Colonic mucosa (tissue), 4 donors: ENCODE measurements around the gene MAN1B1. TPM values are rescaled to one million over a fixed set of nuclear protein-coding genes. Genes with fewer than 3 reads are reported as not detected.

Experiments
- DNase-seq: peaks from one replicate; pipeline ENCODE4 v3.0.0-alpha.2; 2020
- H3K27ac ChIP-seq: fragments of 200-600 bp; one replicate; pipeline ENCODE4 v1.8.0; 2021
- H3K27me3 ChIP-seq: fragments of 200-600 bp; one replicate; pipeline ENCODE4 v1.8.0; 2021
- H3K36me3 ChIP-seq: fragments of 200-600 bp; one replicate; pipeline ENCODE4 v1.8.0; 2021
- H3K4me1 ChIP-seq: fragments of 200-600 bp; one replicate; pipeline ENCODE4 v1.8.0; 2021; ENCODE audit warnings: mild to moderate bottlenecking
- H3K4me3 ChIP-seq: fragments of 200-600 bp; one replicate; pipeline ENCODE4 v1.8.0; 2021
- H3K9ac ChIP-seq, 2 donors: one replicate each; pipeline ENCODE4 v1.7.0; 2013; ENCODE audit warnings: control low read depth in 2 of 2, low read depth in 2 of 2, low read length in 2 of 2
- H3K9me3 ChIP-seq: fragments of 200-600 bp; one replicate; pipeline ENCODE4 v1.8.0; 2021
- intact Hi-C: fragments of 100-400 bp; cut with DNase I; formaldehyde crosslinking; loops from one replicate; pipeline ENCODE4 v1.14.1; 2022
- total RNA-seq, 2 donors: library from RNA; stranded (reverse); fragmentation: NEBNext Ultra II Directional in 1 of 2; extraction: Animal tissue kit (Norgen Biotek cat#: 25700) in 1 of 2; gene quantifications; one replicate each; pipeline ENCODE4 v1.2.1, GENCODE V29; 2021
- TF ChIP-seq, protein P1 (sequence below): fragments of 200-600 bp; IDR thresholded peaks from one replicate; pipeline ENCODE4 v1.8.0; 2022; ENCODE audit warnings: antibody characterized with exemption, mild to moderate bottlenecking
- donor health status: healthy.
- donor health status: DM: no; HTN: no; CAD: no.
- donor health status: DM: no; HTN: no; CAD: no.

The MAN1B1 gene
- total RNA-seq, 2 donors from 2014 or later: 43.5 to 52.6 TPM

DNA sequence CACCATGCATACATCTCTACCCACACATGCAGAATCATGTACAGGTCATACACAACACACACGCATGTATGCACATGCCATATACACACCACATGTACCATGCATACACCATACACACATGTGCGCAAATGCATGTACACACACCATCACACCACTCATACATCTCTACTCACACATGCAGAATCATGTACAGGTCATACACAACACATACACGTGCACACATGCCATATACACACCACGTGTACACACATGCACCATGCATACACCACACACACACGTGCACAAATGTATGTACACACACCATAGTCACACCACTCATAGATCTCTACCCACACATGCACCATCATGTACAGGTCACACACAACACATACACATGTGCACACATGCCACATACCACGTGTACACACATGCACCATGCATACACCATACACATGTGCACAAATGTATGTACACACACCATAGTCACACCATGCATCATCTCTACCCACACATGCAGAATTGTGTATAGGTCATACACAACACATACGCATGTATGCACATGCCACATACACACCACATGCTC is 66.1 kb downstream of the MAN1B1 start:
- H3K27me3 ChIP-seq: peaks cover 25% of the 10 kb centered on the region
- TF ChIP-seq, protein P1, sequence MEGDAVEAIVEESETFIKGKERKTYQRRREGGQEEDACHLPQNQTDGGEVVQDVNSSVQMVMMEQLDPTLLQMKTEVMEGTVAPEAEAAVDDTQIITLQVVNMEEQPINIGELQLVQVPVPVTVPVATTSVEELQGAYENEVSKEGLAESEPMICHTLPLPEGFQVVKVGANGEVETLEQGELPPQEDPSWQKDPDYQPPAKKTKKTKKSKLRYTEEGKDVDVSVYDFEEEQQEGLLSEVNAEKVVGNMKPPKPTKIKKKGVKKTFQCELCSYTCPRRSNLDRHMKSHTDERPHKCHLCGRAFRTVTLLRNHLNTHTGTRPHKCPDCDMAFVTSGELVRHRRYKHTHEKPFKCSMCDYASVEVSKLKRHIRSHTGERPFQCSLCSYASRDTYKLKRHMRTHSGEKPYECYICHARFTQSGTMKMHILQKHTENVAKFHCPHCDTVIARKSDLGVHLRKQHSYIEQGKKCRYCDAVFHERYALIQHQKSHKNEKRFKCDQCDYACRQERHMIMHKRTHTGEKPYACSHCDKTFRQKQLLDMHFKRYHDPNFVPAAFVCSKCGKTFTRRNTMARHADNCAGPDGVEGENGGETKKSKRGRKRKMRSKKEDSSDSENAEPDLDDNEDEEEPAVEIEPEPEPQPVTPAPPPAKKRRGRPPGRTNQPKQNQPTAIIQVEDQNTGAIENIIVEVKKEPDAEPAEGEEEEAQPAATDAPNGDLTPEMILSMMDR: no peak

DNA sequence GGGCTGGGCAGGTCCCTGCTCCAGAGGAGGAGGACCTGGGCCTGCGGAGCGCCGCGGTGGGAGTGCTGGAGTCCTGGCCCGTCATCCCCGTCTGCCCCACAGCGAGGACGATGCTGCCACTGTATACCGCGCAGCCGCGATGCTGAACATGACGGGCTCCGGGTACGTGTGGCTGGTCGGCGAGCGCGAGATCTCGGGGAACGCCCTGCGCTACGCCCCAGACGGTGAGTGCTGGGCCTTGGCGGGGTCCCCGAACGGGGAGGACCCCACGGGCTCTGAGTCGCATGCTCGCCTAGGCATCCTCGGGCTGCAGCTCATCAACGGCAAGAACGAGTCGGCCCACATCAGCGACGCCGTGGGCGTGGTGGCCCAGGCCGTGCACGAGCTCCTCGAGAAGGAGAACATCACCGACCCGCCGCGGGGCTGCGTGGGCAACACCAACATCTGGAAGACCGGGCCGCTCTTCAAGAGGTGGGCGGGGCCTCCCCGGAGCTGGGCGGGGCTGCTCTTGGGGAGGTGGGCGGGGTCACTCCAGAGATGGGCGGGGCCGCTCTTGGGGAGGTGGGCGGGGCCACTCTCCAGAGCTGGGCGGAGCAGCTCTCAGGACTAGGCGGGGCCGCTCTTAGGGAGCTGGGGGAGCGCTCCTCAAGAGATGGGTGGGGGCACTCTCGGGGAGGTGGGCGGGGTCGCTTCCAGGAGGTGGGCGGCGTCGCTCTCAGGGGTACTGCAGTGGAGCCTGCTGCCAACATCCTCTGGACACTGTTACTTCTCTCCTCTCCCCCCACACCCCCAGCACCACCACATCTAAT is 70.0 kb downstream of the MAN1B1 start:
- no peaks in the 10 kb centered on the region for H3K36me3 ChIP-seq
- peak; percentile 61 for DNase-seq
- H3K27ac ChIP-seq: no peak overlapping the region
- no peak overlapping the region for H3K9ac ChIP-seq
- H3K9me3 ChIP-seq: no peaks in the 10 kb centered on the region
- intact Hi-C loops: no loop called here
- no peak overlapping the region for H3K4me3 ChIP-seq
- peaks cover 56% of the 10 kb centered on the region for H3K27me3 ChIP-seq
- TF ChIP-seq, protein P1: no peak
- H3K4me1 ChIP-seq: no peaks in the 10 kb centered on the region

More for the DNA sequence above, 66.1 kb downstream of the MAN1B1 start:
- no peaks in the 10 kb centered on the region for H3K9me3 ChIP-seq
- no peaks in the 10 kb centered on the region for H3K4me1 ChIP-seq
- DNase-seq: no peak
- H3K4me3 ChIP-seq: no peak overlapping the region
- no peak overlapping the region for H3K27ac ChIP-seq
- H3K9ac ChIP-seq: no peak overlapping the region
- H3K36me3 ChIP-seq: no peaks in the 10 kb centered on the region
- intact Hi-C loops: no loop called here

DNA sequence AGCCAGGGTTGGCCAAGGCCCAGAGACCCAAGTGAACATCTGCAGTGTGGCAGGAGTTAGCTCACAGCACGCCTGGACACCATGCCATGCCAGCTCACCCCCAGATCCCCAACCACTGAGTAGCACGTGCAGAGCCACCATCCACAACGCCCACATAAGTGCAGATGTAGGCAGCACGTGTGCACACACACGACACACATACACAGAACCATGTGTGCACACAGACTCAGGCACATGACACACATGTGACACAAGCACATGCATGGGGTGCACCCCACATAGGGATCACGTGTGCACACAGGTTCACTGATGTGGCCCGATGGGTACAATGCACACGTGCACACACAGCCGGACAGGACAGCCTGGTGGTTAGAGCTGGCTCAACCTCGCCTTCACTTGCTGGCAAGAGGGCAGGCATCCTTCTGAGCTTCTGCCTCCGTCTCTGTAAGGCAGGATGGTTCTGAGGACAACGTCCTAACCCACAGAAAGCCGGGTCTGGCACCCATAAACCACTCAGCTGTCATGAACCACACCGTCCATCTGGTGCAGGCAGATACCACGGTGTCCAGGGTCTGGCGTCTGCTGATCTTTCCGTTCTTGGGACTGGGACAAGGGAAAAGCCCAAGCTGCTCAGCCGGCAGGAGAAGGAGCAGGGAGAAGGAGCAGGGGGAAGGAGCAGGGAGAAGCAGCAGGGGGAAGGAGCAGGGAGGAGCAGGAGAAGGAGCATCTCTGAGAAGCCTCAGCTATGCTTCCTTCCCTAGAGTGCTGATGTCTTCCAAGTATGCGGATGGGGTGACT is 71.0 kb downstream of the MAN1B1 start:
- DNase-seq: no peak
- peaks cover 66% of the 10 kb centered on the region for H3K27me3 ChIP-seq

DNA sequence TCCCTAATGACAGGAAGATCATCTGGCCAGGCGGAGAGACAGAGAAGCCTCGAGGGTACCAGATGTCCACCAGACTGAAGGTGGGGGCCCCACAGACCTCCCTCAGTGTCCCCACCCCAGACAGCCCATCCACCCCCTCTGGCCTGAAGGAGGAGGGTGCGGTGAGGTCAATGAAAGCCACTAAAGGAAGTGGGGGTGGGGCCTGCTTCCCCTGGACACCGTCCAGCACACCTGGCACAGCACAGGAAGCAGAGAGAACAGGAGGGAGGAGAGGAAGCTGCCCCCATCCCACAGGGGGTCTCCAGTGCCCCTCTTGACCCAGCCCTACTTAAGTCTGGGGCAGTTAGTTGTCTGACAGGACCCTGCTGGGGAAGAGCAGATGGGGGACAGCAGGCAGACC is 71.8 kb downstream of the MAN1B1 start:
- Histone ChIP-seq H3K27me3 (peaks cover 73% of the 10 kb centered on the region), H3K4me3 (no peak overlapping the region), H3K4me1 (peaks cover 16% of the 10 kb centered on the region), H3K9me3 (no peaks in the 10 kb centered on the region), H3K36me3 (no peaks in the 10 kb centered on the region), H3K9ac (no peak overlapping the region), H3K27ac (no peak overlapping the region)
- intact Hi-C loops: no loop called here
- no peak for DNase-seq
- TF ChIP-seq, protein P1: no peak

More for the DNA sequence above, 71.0 kb downstream of the MAN1B1 start:
- intact Hi-C loops: no loop called here
- no peak overlapping the region for H3K27ac ChIP-seq
- no peak overlapping the region for H3K9ac ChIP-seq
- TF ChIP-seq, protein P1: no peak
- H3K4me3 ChIP-seq: no peak overlapping the region
- H3K9me3 ChIP-seq: no peaks in the 10 kb centered on the region
- no peaks in the 10 kb centered on the region for H3K36me3 ChIP-seq
- H3K4me1 ChIP-seq: peaks cover 7% of the 10 kb centered on the region

Other genes starting within 250 kb of the MAN1B1 start
- 10 to 100 TPM; 11.5 to 17.1 TPM for gene AJM1, start 244.5 kb upstream of the MAN1B1 start, total RNA-seq
- 100 to 1,000 TPM; 137 to 176 TPM for gene PHPT1, start 237.6 kb upstream of the MAN1B1 start, total RNA-seq
- gene MAMDC4, start 234.6 kb upstream of the MAN1B1 start, total RNA-seq: 10 to 100 TPM; 11.0 to 61.7 TPM
- 100 to 1,000 TPM; 442 to 494 TPM for gene EDF1, start 220.7 kb upstream of the MAN1B1 start, total RNA-seq
- 10 to 100 TPM; 22.4 to 50.6 TPM for gene TRAF2, start 200.5 kb upstream of the MAN1B1 start, total RNA-seq
- gene FBXW5, start 142.2 kb upstream of the MAN1B1 start, total RNA-seq: 100 to 1,000 TPM; 162 to 174 TPM
- gene C8G, start 141.7 kb upstream of the MAN1B1 start, total RNA-seq: 10 to 100 TPM in 1 of 2 donors, 1 to 10 TPM in 1; 5.3 to 11.9 TPM
- 1 to 10 TPM; 6.5 to 8.6 TPM for gene LCN12, start 134.7 kb upstream of the MAN1B1 start, total RNA-seq
- gene PTGDS, start 109.5 kb upstream of the MAN1B1 start, total RNA-seq: 10 to 100 TPM; 15.9 to 26.1 TPM
- not detected for gene LCNL1, start 104.0 kb upstream of the MAN1B1 start, total RNA-seq
- 10 to 100 TPM; 29.9 to 81.0 TPM for gene PAXX, start 94.6 kb upstream of the MAN1B1 start, total RNA-seq
- gene CLIC3, start 90.4 kb upstream of the MAN1B1 start, total RNA-seq: 10 to 100 TPM in 1 of 2 donors, 1 to 10 TPM in 1; 3.6 to 15.4 TPM
- 10 to 100 TPM; 22.4 to 47.5 TPM for gene ABCA2, start 58.7 kb upstream of the MAN1B1 start, total RNA-seq
- gene FUT7, start 54.9 kb upstream of the MAN1B1 start, total RNA-seq: not detected
- gene NPDC1, start 40.8 kb upstream of the MAN1B1 start, total RNA-seq: 100 to 1,000 TPM; 149 to 177 TPM
- gene ENTPD2, start 32.9 kb upstream of the MAN1B1 start, total RNA-seq: 10 to 100 TPM; 20.5 to 22.1 TPM
- gene SAPCD2, start 16.4 kb upstream of the MAN1B1 start, total RNA-seq: 10 to 100 TPM; 19.2 to 57.8 TPM
- 10 to 100 TPM in 1 of 2 donors, 1 to 10 TPM in 1; 9.0 to 13.0 TPM for gene UAP1L1, start 9.5 kb upstream of the MAN1B1 start, total RNA-seq
- 10 to 100 TPM; 46.2 to 52.5 TPM for gene DPP7, start 27.7 kb downstream of the MAN1B1 start, total RNA-seq
- gene GRIN1, start 52.2 kb downstream of the MAN1B1 start, total RNA-seq: under 1 TPM; 0.47 to 0.93 TPM
- 10 to 100 TPM; 64.6 to 95.8 TPM for gene LRRC26, start 83.1 kb downstream of the MAN1B1 start, total RNA-seq
- under 1 TPM in 1 of 2 donors, not detected in 1; 0.67 TPM for gene TMEM210, start 85.1 kb downstream of the MAN1B1 start, total RNA-seq
- gene ANAPC2, start 101.6 kb downstream of the MAN1B1 start, total RNA-seq: 10 to 100 TPM; 33.8 to 67.8 TPM
- gene SSNA1, start 101.7 kb downstream of the MAN1B1 start, total RNA-seq: 100 to 1,000 TPM in 1 of 2 donors, 10 to 100 TPM in 1; 60.0 to 100 TPM
- gene TPRN, start 113.8 kb downstream of the MAN1B1 start, total RNA-seq: 100 to 1,000 TPM in 1 of 2 donors, 10 to 100 TPM in 1; 83.1 to 124 TPM
- 10 to 100 TPM; 35.7 to 43.5 TPM for gene TMEM203, start 118.7 kb downstream of the MAN1B1 start, total RNA-seq
- gene NDOR1, start 118.7 kb downstream of the MAN1B1 start, total RNA-seq: 10 to 100 TPM; 11.7 to 36.9 TPM
- gene RNF208, start 135.3 kb downstream of the MAN1B1 start, total RNA-seq: 1 to 10 TPM; 6.5 to 9.3 TPM
- under 1 TPM in 1 of 2 donors, not detected in 1; 0.64 TPM for gene CYSRT1, start 138.2 kb downstream of the MAN1B1 start, total RNA-seq
- gene RNF224, start 140.5 kb downstream of the MAN1B1 start, total RNA-seq: not detected
- not detected for gene SLC34A3, start 143.9 kb downstream of the MAN1B1 start, total RNA-seq
- 100 to 1,000 TPM; 303 to 779 TPM for gene TUBB4B, start 154.3 kb downstream of the MAN1B1 start, total RNA-seq
- not detected for gene STPG3, start 164.3 kb downstream of the MAN1B1 start, total RNA-seq
- gene NELFB, start 168.3 kb downstream of the MAN1B1 start, total RNA-seq: 10 to 100 TPM; 62.1 to 87.1 TPM
- gene TOR4A, start 190.7 kb downstream of the MAN1B1 start, total RNA-seq: 10 to 100 TPM; 57.1 to 63.9 TPM
- 100 to 1,000 TPM; 120 to 178 TPM for gene NRARP, start 215.3 kb downstream of the MAN1B1 start, total RNA-seq